ENCODE results near the gene CRYBA2. TPM values are rescaled to one million over a fixed set of nuclear protein-coding genes. Genes with fewer than 3 reads are reported as not detected.

CRYBA2 gene
- total RNA-seq, 1 donor from 2014 or later = 77.3 TPM

DNA sequence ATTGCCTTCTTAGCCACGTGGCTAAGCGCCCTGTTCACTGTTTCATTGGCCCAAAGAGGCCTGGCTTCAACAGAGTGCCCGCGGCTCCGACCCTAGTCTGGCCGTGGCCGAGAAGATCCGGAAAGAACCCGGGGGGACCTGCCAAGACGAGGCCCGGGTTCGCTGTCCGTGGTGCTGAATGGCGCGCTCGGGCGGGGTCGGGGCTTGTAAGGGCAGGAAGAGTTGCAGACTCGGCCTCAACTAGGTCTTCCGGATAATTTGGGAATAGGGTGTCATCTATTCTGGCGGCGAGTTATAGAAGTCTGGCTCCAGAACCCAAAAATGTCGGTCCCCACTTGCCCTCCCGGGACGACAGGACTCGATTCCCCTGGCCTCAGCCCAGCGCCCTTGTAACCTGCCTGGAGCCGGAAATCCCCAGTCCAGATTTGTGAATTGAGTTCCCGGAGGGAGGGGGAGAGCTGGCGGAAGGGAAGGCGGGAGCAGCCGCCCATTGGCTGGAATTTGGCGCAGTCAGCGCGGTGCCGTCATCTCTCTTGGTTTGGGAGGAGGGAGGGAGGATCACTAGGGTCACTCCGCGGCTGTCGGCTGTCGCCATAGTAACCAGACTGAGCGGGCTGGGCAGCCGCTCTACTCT is 30.2 kb downstream of the CRYBA2 start:
- Mint-ChIP-seq H3K36me3 (no peaks in the 10 kb centered on the region), H3K4me3 (peak overlapping the region; percentile 83), H3K27me3 (peaks cover 80% of the 10 kb centered on the region), H3K4me1 (ENCODE audit: unreplicated experiment) (peaks cover 18% of the 10 kb centered on the region), H3K27ac (peak overlapping the region; percentile 81), H3K9me3 (no peaks in the 10 kb centered on the region)
- peak; percentile 90 for DNase-seq (ENCODE audit: extremely low spot score, unreplicated experiment)
- TF ChIP-seq, protein P1, sequence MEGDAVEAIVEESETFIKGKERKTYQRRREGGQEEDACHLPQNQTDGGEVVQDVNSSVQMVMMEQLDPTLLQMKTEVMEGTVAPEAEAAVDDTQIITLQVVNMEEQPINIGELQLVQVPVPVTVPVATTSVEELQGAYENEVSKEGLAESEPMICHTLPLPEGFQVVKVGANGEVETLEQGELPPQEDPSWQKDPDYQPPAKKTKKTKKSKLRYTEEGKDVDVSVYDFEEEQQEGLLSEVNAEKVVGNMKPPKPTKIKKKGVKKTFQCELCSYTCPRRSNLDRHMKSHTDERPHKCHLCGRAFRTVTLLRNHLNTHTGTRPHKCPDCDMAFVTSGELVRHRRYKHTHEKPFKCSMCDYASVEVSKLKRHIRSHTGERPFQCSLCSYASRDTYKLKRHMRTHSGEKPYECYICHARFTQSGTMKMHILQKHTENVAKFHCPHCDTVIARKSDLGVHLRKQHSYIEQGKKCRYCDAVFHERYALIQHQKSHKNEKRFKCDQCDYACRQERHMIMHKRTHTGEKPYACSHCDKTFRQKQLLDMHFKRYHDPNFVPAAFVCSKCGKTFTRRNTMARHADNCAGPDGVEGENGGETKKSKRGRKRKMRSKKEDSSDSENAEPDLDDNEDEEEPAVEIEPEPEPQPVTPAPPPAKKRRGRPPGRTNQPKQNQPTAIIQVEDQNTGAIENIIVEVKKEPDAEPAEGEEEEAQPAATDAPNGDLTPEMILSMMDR (conservative IDR thresholded peaks at IDR 0.05) = no peak

GRCh38 chr2:218961651-218962570 is 31.3 kb downstream of the CRYBA2 start:
- TF ChIP-seq, protein P1 (conservative IDR thresholded peaks at IDR 0.05) = no peak
- no peaks in the 10 kb centered on the region for H3K9me3 Mint-ChIP-seq
- H3K4me3 Mint-ChIP-seq = peak overlapping the region; percentile 84
- H3K27ac Mint-ChIP-seq = peak overlapping the region; percentile 34
- peaks cover 18% of the 10 kb centered on the region for H3K4me1 Mint-ChIP-seq (ENCODE audit: unreplicated experiment)
- peak; percentile 64 for DNase-seq (ENCODE audit: extremely low spot score, unreplicated experiment)
- no peaks in the 10 kb centered on the region for H3K36me3 Mint-ChIP-seq
- H3K27me3 Mint-ChIP-seq = peaks cover 84% of the 10 kb centered on the region

DNA sequence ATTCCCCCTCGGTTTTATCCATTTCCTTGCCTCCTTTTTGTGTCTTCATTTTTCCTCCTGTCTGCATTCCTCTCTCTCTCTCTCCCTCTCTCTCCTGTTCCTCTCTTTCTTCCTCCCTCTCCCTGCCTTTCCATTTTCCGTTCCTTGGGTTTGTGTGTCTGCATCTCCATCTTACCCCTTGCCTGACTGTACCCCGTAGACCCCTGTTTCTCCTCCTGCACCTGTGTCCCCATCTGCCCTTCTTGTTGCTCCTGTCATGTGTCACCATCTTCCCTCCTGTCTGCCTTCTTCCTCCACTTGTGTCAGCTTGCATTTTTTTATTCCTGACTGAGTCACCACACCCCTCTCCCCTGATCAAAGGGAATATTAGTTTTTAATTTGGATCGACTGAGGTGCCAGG is 32.0 kb downstream of the CRYBA2 start:
- no peaks in the 10 kb centered on the region for H3K9me3 Mint-ChIP-seq
- H3K27ac Mint-ChIP-seq = peak overlapping the region; percentile 75
- peaks cover 86% of the 10 kb centered on the region for H3K27me3 Mint-ChIP-seq

GRCh38 chr2:218960309-218961165 is 32.7 kb downstream of the CRYBA2 start:
- peaks cover 86% of the 10 kb centered on the region for H3K27me3 Mint-ChIP-seq
- TF ChIP-seq, protein P1 (conservative IDR thresholded peaks at IDR 0.05) = no peak
- peak overlapping the region; percentile 84 for H3K4me3 Mint-ChIP-seq

More for the DNA sequence above, 32.0 kb downstream of the CRYBA2 start:
- Mint-ChIP-seq H3K4me3 (peak overlapping the region; percentile 84), H3K36me3 (no peaks in the 10 kb centered on the region), H3K4me1 (ENCODE audit: unreplicated experiment) (peaks cover 18% of the 10 kb centered on the region)
- DNase-seq (ENCODE audit: extremely low spot score, unreplicated experiment) = no peak
- TF ChIP-seq, protein P1 (conservative IDR thresholded peaks at IDR 0.05) = no peak

GRCh38 chr2:218959761-218960308 is 33.4 kb downstream of the CRYBA2 start:
- Mint-ChIP-seq H3K27me3 (peaks cover 89% of the 10 kb centered on the region), H3K9me3 (no peaks in the 10 kb centered on the region), H3K4me1 (ENCODE audit: unreplicated experiment) (peaks cover 18% of the 10 kb centered on the region), H3K27ac (no peak overlapping the region), H3K36me3 (no peaks in the 10 kb centered on the region), H3K4me3 (no peak overlapping the region)
- TF ChIP-seq, protein P1 (conservative IDR thresholded peaks at IDR 0.05) = no peak
- DNase-seq (ENCODE audit: extremely low spot score, unreplicated experiment) = peak; percentile 67

More at GRCh38 chr2:218960309-218961165, 32.7 kb downstream of the CRYBA2 start:
- H3K27ac Mint-ChIP-seq = peak overlapping the region; percentile 75
- H3K36me3 Mint-ChIP-seq = no peaks in the 10 kb centered on the region
- no peaks in the 10 kb centered on the region for H3K9me3 Mint-ChIP-seq
- H3K4me1 Mint-ChIP-seq (ENCODE audit: unreplicated experiment) = peaks cover 18% of the 10 kb centered on the region
- DNase-seq (ENCODE audit: extremely low spot score, unreplicated experiment) = peak; percentile 62

All from type B pancreatic cell (in vitro differentiated cells).